HG03432 (cell line): ENCODE results near the gene SRSF12.
"Not testable (repeated sequence)": the region's sequence is repeated elsewhere in the genome, so short reads cannot be mapped to it uniquely, and the experiment has no call there.

Source experiments
- ATAC-seq: cut with Tn5 transposase; IDR thresholded peaks from one replicate; pipeline ENCODE4 v1.9.1; 2021; ENCODE audit warnings: mild to moderate bottlenecking, moderate library complexity; ENCODE audit not compliant: unreplicated experiment

Gene SRSF12

DNA sequence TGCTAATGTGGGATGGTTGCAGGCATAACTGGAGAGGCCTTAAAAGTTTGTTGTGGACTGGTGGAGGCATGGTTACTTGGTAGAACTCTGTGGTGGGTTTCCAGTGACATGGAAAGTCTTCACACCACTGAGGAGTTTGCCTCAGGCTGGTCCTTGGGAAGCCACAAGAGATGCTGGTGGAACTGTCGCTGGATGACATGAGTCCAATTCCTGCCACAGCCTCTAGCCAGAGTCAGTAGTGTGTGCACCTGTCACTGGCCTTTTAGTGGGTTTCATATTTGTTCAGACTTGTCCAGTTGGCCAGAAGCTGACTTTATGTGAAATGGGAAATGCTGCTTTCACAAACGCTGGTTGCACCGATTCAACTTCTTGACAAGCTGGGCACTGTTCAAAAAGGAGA is 13.7 kb upstream of the SRSF12 start:
- ATAC-seq, result no peak

DNA sequence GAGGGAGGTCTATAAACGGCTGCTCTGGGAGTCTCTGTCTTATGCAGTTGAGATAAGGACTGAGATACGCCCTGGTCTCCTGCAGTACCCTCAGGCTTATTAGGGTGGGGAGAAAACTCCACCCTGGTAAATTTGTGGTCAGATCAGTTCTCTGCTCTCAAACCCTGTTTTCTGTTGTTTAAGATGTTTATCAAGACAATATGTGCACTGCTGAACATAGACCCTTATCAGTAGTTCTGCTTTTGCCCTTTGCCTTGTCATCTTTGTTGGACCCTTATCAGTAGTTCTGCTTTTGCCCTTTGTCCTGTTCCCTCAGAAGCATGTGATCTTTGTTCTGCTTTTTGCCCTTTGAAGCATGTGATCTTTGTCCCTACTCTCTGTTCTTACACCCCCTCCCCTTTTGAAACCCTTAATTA is 10.4 kb upstream of the SRSF12 start:
- ATAC-seq, result not testable (repeated sequence)

DNA sequence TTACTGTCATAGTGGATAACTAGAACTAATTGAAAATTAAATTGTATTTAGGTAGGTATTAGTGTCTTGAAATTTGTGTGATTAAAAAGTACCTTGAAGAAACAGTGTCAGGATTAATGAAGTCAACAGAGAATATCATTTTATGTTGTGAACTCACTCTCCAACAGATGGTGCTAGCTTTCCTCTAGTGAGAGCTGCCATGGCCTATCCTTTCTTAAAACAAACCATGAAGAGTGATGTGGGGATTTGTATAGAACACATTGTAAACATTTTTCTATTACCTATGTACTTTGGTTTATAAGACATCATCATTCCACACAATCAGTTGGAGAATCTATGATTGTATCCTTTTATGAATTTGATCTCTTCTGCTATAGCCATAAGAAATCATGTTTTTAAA is 4.8 kb upstream of the SRSF12 start:
- ATAC-seq, result no peak

DNA sequence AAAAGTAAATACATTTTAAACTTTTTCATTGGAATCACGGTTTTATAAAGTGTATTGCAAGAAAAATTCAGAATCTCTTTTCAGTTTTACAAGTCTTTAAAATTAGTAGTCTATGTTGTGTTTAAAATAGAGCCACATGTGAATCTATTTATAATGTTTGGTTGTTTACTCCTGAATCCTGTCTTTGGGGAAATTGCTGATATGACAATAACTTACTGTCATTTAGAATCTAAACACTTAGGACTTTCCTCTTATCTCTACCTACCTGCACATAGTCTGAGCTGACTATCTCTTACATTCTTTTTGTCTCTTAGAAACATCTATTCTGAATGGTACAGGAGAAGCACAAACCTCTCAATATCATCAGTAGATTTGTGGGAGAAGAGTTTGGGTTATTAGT is 4.1 kb upstream of the SRSF12 start:
- ATAC-seq, result no peak

DNA sequence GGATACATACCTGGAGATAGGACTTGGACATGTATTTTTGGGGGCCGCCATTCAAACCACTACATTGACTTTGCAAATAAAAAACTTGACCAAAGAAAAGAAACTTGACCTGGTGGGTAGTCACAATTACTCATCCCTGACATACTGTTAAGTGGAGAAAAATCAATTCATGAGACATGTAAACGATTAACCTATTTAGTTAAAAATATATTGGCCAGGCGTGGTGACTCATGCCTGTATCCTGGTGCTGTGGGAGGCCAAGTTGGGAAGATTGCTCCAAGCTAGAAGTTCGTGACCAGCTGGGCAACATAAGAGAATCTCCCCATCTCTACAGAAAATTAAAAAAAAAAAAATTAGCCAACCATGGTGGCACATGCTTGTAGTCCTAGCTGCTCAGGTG is 2.5 kb upstream of the SRSF12 start:
- no peak for ATAC-seq

DNA sequence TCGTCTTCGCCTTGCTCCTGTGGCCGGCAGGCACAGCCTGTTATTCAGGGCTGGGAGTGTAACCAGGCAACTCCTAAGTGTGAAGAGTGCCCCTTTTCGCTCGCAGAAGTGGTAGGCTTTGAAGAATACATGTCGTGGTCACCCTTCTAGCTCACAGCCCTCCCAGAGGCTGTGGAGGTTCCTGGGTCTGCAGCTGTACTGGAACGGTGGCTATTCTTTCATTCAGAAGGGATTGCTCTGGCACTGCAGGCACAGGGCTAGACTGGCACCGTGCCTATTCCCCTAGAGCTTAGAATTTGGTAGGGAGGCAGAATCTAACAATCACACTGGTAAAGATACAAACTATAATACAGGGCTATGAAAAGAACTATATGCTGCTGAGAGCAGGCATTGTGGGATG is 1.1 kb upstream of the SRSF12 start:
- no peak for ATAC-seq

DNA sequence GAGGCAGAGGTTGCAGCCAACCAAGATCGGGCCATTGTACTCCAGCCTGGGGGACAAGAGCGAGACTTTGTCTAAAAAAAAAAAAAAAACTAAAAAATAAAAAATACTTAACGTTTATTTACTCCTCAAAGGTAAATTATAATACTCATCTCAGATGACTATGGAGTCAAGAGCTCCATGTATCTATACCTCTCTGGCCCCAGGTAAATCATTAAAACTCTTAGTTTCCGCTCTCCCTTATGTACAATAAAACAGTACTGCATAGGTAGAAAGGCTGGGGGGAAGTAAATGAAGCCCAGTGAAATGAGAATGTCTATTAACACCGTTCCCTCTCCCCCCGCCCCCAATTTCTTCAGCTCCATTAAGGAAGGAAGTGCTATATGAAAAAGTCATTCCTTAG is 1.2 kb downstream of the SRSF12 start:
- ATAC-seq, result no peak

DNA sequence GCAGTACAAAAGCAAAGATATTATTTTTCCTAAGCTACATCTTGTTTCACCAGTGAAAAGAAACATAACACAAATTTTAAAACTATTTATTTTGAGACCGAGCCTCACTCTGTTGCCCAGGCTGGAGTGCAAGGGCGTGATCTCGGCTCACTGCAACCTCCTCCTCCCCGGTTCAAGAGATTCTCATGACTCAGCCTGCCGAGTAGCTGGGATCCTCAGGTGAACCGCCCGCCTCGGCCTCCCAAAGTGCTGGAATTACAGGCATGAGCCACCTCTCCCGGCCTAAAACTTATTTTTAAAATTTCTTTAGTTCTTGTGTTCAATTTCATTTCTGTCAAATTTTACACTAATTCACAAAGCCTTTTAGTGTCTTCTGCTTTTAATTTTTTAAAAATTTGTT is 5.9 kb downstream of the SRSF12 start:
- no peak for ATAC-seq

DNA sequence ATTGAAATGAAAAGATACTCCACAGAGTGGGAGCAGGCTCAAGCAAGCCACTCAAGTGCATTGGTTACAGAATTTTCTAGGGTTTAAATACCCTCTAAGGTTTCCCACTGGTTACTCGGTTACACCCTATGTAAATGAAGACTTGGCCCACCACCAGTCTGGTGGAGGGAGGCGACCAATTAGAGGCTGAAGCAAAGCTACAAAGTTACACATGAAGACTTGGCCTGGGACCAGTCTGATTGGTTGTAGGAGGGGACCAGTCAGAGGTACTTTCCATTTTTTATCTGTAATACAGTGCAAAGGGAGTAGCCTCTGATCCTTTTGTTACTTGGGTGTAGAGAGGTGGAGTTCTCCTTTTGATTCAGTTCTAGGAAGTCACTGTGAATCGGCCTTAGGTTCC is 7.6 kb downstream of the SRSF12 start:
- ATAC-seq, result no peak

DNA sequence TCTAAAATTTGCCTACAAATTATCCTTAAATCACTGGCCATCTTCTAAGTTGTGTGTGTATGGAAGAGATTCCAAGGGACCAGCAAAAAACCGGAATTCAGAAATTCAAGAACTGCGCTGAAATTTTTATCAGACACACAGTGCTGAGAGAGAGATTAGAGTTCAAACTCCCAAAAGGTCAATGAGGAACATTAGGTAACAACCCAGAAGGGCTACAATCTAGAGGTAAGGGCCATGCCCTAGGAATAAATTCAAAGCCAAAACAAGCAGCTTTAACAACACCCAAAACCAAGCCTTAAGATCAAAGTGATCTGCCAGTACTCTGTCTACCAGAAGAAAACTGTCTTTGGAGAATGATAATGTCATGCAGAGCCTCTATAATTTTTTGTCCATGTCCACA is 17.8 kb downstream of the SRSF12 start:
- no peak for ATAC-seq

DNA sequence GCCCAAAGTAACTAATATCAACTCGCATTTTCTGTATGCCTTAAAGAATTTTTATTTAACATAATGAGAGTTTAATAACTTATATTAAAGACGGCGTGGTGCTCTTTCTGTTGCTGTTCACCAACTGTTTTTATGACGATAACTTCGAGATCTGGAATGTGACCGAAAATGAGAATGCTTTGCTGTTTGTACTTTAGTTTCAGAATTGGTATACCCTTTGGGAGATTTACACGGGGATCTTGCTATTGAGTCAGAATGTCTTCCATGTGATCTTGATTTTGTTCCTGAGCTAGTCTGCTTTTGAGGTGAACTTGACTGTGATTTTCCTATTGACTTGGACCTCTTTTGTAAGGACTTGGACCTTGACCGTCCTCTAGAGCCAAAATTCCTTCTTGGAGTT is 19.4 kb downstream of the SRSF12 start:
- ATAC-seq, result peak; percentile 50

DNA sequence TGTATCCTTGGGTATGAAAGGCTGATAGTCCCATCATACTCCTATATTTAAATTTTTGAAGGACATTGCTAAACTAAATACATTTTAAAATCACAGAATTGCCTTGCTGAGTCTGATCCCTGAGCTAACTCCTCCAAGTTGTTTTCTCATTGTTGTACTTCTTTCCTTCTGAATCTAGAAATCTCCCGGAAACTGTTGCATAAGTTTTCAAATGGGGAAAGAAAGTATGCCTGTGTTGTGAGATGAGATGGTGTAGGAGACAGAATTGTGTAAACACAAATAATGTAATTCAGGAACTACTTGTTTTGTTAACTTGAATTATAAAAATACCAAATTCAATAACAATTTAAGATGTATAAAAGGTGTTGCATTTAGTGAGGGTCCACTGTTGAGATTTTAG is 30.0 kb downstream of the SRSF12 start:
- no peak for ATAC-seq

DNA sequence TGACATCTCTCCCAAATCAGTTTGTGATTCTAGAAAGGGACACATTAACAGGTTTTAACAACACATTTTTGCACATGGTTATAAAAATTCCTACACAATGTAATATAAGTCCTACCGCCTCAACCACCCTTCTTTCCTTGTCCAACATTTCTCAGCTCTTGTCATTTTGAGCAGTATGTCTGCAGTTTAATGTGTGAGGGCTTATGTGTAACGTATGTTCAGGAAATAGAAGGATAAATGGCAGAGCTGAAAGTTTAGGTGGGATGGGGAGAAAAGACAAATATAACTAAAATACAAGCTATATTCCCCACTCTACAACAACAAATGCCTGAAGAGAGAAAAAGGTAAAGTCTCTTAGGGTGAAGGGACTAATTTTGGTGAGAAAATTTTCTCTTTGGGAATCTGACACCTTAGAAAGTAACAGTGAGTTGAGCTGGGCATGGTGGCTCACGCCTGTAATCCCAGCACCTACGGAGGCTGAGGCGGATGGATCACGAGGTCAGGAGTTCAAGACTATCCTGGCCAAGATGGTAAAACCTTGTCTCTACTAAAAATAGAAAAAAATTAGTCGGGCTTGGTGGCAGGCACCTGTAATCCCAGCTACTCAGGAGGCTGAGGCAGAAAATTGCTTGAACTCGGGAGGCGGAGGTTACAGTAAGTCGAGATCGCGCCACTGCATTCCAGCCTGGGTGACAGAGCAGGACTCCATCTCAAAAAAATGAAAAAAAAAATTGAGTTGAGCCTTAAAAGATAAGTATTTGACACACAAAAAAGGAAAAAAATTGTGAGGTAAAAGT is 32.3 kb downstream of the SRSF12 start:
- no peak for ATAC-seq

DNA sequence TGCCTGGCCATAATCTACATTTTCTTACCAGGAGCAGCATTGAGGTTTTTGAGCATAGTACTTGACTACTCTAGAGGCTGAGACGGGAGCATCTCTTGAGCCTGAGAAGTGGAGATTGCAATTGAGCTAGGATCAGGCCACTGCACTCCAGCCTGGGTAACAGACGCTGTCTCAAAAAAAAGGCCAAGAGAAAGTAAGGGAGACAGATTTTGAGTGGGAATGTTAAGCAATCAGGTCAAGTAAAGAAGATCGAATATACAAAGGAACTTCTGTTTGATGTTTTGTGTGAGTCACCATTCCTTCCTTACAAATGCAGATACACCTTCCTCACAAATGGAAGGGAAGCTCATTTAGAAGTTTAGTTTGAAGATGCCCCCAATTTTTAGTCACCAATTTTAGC is 32.9 kb downstream of the SRSF12 start:
- ATAC-seq, result no peak

DNA sequence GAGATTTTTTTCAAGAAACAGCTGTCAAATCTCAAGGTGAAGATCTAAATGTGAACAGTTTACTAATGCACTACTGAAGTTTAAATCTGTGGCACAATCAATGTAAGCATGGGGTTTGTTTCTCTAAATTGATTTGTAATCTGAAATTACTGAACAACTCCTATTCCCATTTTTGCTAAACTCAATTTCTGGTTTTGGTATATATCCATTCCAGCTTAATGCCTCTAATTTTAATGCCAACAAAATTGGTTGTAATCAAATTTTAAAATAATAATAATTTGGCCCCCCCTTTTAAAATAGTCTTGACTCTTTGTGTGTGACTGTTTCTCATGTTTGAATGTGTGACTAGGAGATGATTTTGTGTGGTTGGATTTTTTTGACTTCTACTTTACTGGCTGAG is 33.3 kb downstream of the SRSF12 start:
- no peak for ATAC-seq

DNA sequence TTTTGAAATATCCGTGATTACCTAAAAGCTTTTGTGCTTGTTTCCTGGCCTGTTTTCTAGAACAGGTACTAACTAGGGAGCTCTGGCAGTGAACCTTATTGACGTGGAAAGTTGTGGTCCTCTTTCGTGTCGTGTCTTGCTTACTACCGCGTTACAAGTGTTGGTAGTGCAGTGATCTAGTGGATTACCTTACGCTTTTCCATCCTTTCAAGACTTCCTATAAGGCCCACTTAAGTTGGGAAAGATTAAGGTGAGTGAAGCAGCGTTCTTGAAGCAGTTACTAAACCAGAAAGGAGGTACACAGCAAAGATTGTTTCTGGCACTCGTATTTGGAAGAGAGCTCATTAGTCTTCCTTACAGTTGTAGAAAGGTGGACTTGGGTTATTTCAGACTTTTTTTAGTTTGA is 35.4 kb downstream of the SRSF12 start:
- ATAC-seq, result no peak

DNA sequence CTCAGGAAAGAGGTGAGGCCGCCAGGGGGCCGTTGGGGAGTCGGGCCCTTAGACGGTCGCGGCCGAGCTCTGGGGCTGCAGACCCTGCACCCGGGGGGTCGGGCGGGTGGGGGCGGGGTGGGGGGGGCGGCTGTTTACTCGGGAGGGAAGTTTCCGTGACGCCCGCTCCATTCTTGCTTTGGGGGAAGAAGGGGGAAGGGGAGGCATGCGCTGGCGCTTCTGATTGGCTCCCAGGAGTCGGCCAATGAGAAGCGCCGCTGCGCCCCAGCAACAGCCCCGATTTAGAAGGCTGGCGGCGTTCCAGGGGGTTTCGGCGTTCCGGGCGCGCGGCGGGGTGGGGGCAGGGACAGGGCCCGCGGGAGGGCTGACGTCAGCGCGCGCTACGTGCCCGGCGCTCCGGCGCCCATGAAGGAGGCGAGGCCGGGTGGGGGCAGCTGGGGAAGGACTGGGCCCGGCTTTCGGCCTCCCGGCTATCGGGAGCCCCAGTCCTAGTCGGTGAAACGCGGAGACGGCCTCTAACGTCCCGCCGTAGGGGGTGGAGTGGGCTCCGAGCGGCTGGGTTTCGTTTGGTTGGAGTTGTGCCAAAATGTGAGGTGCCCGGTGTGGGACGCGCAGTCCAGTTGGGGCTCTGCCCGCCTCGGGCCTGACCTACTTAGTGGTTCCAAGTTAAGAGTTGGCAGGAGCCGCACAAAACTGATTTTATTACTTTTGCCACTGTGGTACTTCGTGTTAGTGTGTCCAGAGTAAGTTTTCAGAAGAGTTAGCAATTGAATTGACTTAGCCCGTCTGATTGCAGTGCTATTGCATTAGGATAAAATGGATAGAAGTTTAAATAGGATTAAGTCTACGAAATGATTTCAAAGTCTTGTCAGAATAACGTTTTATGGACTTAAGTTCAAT is 36.2 kb downstream of the SRSF12 start:
- peak; percentile 70 for ATAC-seq

DNA sequence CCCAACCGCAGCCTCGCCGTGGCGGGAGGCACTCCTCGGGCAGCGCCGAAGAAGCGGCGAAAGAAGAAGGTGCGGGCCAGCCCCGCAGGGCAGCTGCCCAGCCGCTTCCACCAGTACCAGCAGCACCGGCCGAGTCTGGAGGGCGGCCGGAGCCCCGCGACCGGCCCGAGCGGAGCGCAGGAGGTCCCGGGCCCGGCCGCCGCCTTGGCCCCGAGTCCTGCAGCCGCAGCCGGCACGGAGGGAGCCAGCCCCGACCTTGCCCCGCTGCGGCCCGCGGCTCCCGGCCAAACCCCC is 36.8 kb downstream of the SRSF12 start:
- ATAC-seq, result peak; percentile 13

DNA sequence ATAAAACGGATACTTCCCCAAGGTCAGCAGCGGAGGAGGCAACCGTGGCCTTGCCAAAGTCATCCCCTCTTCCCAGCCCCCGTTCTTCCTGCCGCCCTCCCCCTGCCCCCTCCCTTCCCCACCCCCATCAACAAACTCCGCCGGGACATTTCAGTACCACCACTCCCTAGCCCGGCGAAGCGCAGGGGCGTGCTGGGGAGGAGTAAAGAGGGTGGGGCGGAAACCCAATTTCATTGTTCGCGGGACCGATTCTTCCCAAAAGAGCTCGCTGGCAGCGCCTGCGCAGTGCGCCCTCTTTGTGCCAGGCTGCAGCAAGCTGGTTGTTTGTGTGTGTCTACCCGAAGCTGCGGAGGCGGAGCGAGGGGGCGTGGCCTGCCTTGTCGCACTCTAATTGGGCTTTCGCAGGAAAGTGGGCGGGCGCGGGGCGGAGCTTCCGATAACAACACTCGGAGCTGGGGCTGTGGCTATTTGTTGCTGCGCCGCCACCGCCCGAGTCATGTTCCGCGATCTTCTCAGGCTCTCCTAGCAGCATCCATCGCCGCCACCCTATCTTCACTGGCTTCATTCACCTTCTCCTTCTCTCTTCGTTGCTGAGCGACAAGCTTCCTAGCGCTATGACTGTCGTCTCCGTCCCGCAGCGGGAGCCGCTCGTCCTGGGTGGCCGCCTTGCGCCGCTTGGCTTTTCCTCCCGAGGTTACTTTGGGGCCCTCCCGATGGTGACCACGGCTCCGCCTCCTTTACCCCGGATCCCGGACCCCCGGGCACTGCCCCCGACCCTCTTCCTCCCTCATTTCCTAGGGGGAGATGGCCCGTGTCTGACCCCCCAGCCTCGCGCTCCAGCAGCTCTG is 37.4 kb downstream of the SRSF12 start, which contains the start of gene PNRC1:
PNRC1 (plus strand) TSS at position 471 of the 848 bp plus-strand sequence; CDS start at position 615, 144 bp downstream.
- peak; percentile 75 for ATAC-seq

DNA sequence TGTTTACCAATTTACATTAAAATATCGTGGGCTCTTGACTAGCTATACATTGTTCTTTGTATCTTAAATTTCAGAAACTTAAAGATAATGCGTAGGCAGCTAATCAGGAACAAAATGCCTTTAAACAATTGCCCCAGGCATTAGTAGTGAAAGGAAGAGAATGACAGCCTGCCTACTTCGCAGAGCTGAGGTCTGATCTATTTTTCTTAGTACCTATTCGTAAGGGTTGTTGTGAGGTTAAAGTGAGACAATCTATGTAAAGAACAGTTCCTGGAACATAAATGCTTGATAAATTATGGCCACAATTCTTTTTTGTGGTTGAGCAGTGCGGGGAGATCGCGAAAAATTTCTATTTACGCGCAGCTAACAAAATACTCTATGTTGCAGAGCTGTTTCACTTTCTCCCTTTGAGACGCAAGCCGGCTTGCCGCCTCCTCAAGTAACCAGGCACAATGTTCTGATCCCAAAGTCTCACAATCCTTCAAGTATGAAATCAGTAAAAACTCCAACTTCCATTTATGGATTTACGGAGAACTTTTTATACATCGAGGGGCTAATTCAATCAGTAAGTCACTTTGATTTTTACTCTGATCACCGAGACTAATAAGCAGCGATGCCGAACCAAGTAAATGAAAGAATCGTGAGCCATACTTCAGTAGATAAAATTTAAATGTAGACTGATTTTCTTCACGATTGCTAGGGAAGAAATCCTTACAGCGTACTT is 38.2 kb downstream of the SRSF12 start:
- ATAC-seq, result no peak

DNA sequence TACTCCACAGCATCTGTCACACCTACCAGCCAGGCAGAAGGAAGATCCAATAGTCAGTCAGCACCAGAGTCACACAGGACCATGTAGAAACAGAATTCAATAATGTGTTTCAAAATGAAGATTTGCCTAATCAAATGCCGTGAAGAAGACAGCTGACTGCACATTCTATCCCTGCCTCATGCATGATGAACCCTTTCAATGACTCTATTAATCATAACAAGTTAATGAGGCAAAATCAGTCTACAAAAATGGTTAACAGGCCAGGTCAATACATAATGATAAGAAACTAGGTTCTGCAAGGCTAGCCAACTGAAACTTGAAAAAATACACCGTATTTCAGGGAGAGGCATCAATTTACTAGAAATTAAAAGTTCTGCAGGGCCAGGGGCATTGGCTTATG is 44.0 kb downstream of the SRSF12 start:
- ATAC-seq, result no peak
